Measurements from ENCODE around the gene DPM3. TPM values are rescaled to one million over a fixed set of nuclear protein-coding genes. Genes with fewer than 3 reads are reported as not detected.

DPM3 gene
- total and polyA plus RNA-seq, 2 donors (not counting 3 experiments of a cell fraction or from before 2014, with no cell fraction given) = 69.6 to 258 TPM

DNA sequence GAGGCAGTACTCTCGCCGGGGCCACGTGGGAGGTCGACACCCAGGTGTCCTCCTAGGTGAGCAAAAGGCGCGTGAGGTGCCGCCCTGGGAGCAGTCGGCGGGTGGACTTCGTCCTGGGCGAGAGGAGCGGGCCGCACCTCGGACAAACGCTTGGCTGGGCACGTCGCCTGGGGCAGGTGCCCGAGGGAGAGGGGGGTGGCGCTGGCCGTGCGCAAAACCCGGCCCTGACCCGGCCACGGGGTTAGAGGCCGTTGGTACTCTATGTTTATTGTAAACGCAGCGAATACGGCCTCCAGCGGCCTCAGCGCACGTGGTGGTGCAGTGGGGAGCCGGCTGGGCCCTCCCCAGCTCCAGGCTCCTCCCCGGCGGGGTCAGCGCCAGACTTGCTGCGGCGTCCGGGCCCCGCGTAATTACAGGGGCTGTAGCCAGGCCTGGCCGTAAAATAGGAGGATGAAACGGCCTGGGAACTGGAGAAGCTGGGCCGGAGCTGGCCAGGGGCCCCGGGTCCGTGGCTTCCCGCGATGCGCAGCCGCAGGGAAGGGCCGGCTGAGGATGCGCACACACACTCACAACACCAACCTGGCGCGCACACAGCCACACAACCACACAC, 14.3 kb downstream of the DPM3 start:
- Histone ChIP-seq H4K20me1 (replicated peaks; ENCODE audit: control insufficient read depth, extremely low read depth, insufficient read depth, low read length) (no peaks in the 10 kb centered on the region), H3K9ac (replicated peaks; ENCODE audit: extremely low read depth, insufficient read depth, low read length) (no peak overlapping the region), H2AFZ (ENCODE audit: low read depth, low read length) (no peak overlapping the region), H3K36me3 (ENCODE audit: control insufficient read depth in 2 of 2, extremely low read depth in 1 of 2, insufficient read depth in 2 of 2, low read length in 2 of 2) (peaks cover under 1 to 6% of the 10 kb centered on the region in 2 experiments), H3K9me3 (replicated peaks; ENCODE audit: control insufficient read depth, insufficient read depth, low read length) (no peaks in the 10 kb centered on the region), H3K79me2 (ENCODE audit: control insufficient read depth, insufficient read depth, low read length) (peaks cover 22% of the 10 kb centered on the region), H3K4me2 (ENCODE audit: insufficient read depth, low read length) (no peak overlapping the region), H3K27me3 (ENCODE audit: control insufficient read depth in 2 of 2, insufficient read depth in 2 of 2, low read length in 2 of 2) (peaks cover 0 to under 1% of the 10 kb centered on the region in 2 experiments), H3K27ac (ENCODE audit: insufficient read depth, low read depth, low read length) (peak overlapping the region; percentile 90), H3K4me1 (ENCODE audit: control insufficient read depth, extremely low read depth, insufficient read depth, low read length) (peaks cover 51% of the 10 kb centered on the region), H3K9me1 (replicated peaks; ENCODE audit: control insufficient read depth, extremely low read depth, insufficient read depth, low read length) (no peaks in the 10 kb centered on the region), H3K4me3 (replicated peaks in 1 of 3; ENCODE audit: insufficient read depth in 1 of 3, low read depth in 1 of 3, low read length in 3 of 3) (no peak overlapping the region)
- intact Hi-C loops (cut with micrococcal nuclease) (loop anchor here (2.0 to 5.0 kb wide), 2 partner anchors 15 to 154 kb away; partner anchors contain the start of genes CKS1B, DPM3 and SHC1), dilution Hi-C loops (cut with MboI; ENCODE audit: extremely low pct_ligation_motif_present, low sequenced_read_pairs) (no loop called here)
- BruUV-seq (replicated peaks) = no TSS peak
- DNase-seq (ENCODE audit: low read depth, low spot score) (peak; percentile 32), FAIRE-seq (no peak)
- CTCF ChIA-PET = interaction anchor here (0.7 to 15.5 kb wide), 5 partner anchors 18 to 46 kb away, joined by 3 to 204 read pairs (median 5); partner anchors contain the start of gene KRTCAP2
- POLR2A ChIA-PET = no interaction called here
- TF ChIP-seq JUN (IDR thresholded peaks at IDR 0.05; ENCODE audit: borderline replicate concordance, insufficient read depth, insufficient read length, low read depth) (no peak), EZH2 (IDR thresholded peaks at IDR 0.05; ENCODE audit: borderline replicate concordance, low read depth, low read length, severe bottlenecking) (no peak)

DNA sequence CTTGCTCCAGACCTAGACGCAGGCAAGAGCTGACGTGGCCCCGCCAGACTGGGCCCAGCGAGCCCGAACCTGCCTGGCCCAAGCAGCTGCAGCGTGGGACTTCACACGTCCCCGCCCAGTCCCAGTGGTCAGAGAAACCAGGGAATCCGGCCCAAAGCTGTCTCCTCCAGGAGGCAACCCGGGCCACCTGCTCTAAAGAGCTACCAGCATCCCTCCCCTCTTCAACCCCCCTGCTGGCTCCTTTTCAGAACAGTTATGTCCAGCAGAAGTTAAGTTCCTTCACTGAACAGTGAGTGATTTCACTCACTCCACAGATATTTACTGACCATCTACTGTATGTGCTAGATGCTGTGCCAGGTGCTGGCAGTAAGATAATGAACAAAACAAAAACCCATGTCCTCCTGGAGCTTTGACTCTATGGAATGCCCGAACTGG, 14.8 kb downstream of the DPM3 start:
- ChIA-PET CTCF (interaction anchor here (1.4 to 15.5 kb wide), 3 partner anchors 34 to 47 kb away, joined by 5 to 204 read pairs (median 97); partner anchors contain the start of gene KRTCAP2), POLR2A (no interaction called here)
- Histone ChIP-seq H4K20me1 (replicated peaks; ENCODE audit: control insufficient read depth, extremely low read depth, insufficient read depth, low read length) (no peaks in the 10 kb centered on the region), H3K4me3 (replicated peaks in 1 of 3; ENCODE audit: insufficient read depth in 1 of 3, low read depth in 1 of 3, low read length in 3 of 3) (no peak overlapping the region), H3K9me3 (replicated peaks; ENCODE audit: control insufficient read depth, insufficient read depth, low read length) (no peaks in the 10 kb centered on the region), H3K79me2 (ENCODE audit: control insufficient read depth, insufficient read depth, low read length) (peaks cover 18% of the 10 kb centered on the region), H3K36me3 (ENCODE audit: control insufficient read depth in 2 of 2, extremely low read depth in 1 of 2, insufficient read depth in 2 of 2, low read length in 2 of 2) (peaks cover 0 to 4% of the 10 kb centered on the region in 2 experiments), H3K9me1 (replicated peaks; ENCODE audit: control insufficient read depth, extremely low read depth, insufficient read depth, low read length) (no peaks in the 10 kb centered on the region), H3K9ac (replicated peaks; ENCODE audit: extremely low read depth, insufficient read depth, low read length) (no peak overlapping the region), H3K27me3 (ENCODE audit: control insufficient read depth in 2 of 2, insufficient read depth in 2 of 2, low read length in 2 of 2) (peaks cover 0 to 4% of the 10 kb centered on the region in 2 experiments), H3K4me2 (ENCODE audit: insufficient read depth, low read length) (no peak overlapping the region), H2AFZ (ENCODE audit: low read depth, low read length) (no peak overlapping the region), H3K4me1 (ENCODE audit: control insufficient read depth, extremely low read depth, insufficient read depth, low read length) (peaks cover 48% of the 10 kb centered on the region), H3K27ac (ENCODE audit: insufficient read depth, low read depth, low read length) (peak overlapping the region; percentile 90)
- intact Hi-C loops (cut with micrococcal nuclease) = loop anchor here (5.0 kb wide), 1 partner anchor 153 kb away; the partner anchor contains the start of genes CKS1B and SHC1
- dilution Hi-C loops (cut with MboI; ENCODE audit: extremely low pct_ligation_motif_present, low sequenced_read_pairs) = no loop called here
- DNase-seq (ENCODE audit: low read depth, low spot score) = no peak
- FAIRE-seq = no peak
- no TSS peak for BruUV-seq (replicated peaks)
- TF ChIP-seq EZH2 (IDR thresholded peaks at IDR 0.05; ENCODE audit: borderline replicate concordance, low read depth, low read length, severe bottlenecking) (no peak), FOS (IDR thresholded peaks at IDR 0.05; ENCODE audit: borderline replicate concordance, insufficient read depth, low read length) (no peak), GATA2 (IDR thresholded peaks at IDR 0.05; ENCODE audit: insufficient read depth, insufficient read length, low read depth, low read length) (no peak), POLR2AphosphoS5 (IDR thresholded peaks at IDR 0.05; ENCODE audit: insufficient read depth, low read depth, low read length) (no peak), JUN (IDR thresholded peaks at IDR 0.05; ENCODE audit: borderline replicate concordance, insufficient read depth, insufficient read length, low read depth) (no peak), MYC (IDR thresholded peaks at IDR 0.05; ENCODE audit: low read depth, low read length) (no peak), POLR2A (IDR thresholded peaks at IDR 0.05; ENCODE audit: low read depth, low read length) (no peak)
- TF ChIP-seq, protein P1, sequence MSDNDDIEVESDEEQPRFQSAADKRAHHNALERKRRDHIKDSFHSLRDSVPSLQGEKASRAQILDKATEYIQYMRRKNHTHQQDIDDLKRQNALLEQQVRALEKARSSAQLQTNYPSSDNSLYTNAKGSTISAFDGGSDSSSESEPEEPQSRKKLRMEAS (IDR thresholded peaks at IDR 0.05; ENCODE audit: insufficient read depth, insufficient read length) = no peak
- TF ChIP-seq, protein P2, sequence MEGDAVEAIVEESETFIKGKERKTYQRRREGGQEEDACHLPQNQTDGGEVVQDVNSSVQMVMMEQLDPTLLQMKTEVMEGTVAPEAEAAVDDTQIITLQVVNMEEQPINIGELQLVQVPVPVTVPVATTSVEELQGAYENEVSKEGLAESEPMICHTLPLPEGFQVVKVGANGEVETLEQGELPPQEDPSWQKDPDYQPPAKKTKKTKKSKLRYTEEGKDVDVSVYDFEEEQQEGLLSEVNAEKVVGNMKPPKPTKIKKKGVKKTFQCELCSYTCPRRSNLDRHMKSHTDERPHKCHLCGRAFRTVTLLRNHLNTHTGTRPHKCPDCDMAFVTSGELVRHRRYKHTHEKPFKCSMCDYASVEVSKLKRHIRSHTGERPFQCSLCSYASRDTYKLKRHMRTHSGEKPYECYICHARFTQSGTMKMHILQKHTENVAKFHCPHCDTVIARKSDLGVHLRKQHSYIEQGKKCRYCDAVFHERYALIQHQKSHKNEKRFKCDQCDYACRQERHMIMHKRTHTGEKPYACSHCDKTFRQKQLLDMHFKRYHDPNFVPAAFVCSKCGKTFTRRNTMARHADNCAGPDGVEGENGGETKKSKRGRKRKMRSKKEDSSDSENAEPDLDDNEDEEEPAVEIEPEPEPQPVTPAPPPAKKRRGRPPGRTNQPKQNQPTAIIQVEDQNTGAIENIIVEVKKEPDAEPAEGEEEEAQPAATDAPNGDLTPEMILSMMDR (IDR thresholded peaks at IDR 0.05; ENCODE audit: extremely low read depth in 1 of 2, insufficient read depth in 1 of 2, low read depth in 1 of 2, low read length in 2 of 2) = no peak

Measured in endothelial cell of umbilical vein (primary cell).